Upper lobe of left lung (tissue), 6 donors: ENCODE measurements around the gene ACTR2. TPM values are rescaled to one million over a fixed set of nuclear protein-coding genes. Genes with fewer than 3 reads are reported as not detected.
"Not testable (repeated sequence)": the region's sequence is repeated elsewhere in the genome, so short reads cannot be mapped to it uniquely, and the experiment has no call there.

Experiments
- ATAC-seq, 2 donors: fragments of 200-7000 bp; cut with Tn5 transposase; one replicate each; pipeline ENCODE4 v1.9.1; 2022; ENCODE audit warnings: mild to moderate bottlenecking in 2 of 2, moderate library complexity in 2 of 2; ENCODE audit not compliant: low FRiP score in 2 of 2
- DNase-seq, 2 donors: peaks; one replicate each; pipeline ENCODE4 v3.0.0-alpha.2; 2019 to 2020
- H3K27ac ChIP-seq, 4 donors: fragments of 200-600 bp; sonication (generic); one replicate each; pipeline ENCODE4 v1.5.1; 2016 to 2019
- H3K27me3 ChIP-seq, 4 donors: fragments of 200-600 bp; sonication (generic); one replicate each; pipeline ENCODE4 v1.5.1; 2017 to 2019
- H3K36me3 ChIP-seq, 4 donors: fragments of 200-600 bp; sonication (generic); one replicate each; pipeline ENCODE4 v1.5.1; 2016 to 2019
- H3K4me1 ChIP-seq, 4 donors: fragments of 200-600 bp; sonication (generic); one replicate each; pipeline ENCODE4 v1.5.1; 2018 to 2019
- H3K4me3 ChIP-seq, 4 donors: fragments of 200-600 bp; sonication (generic); one replicate each; pipeline ENCODE4 v1.5.1; 2017 to 2019; ENCODE audit warnings: mild to moderate bottlenecking in 2 of 4, moderate library complexity in 1 of 4
- H3K9me3 ChIP-seq, 4 donors: fragments of 200-600 bp; sonication (generic); one replicate each; pipeline ENCODE4 v1.5.1; 2018 to 2019
- CTCF ChIP-seq, 6 experiments: fragments of 450-650 bp in 4 of 6; fragments of 200-600 bp in 2 of 6; sonication (generic) in 2 of 6; IDR thresholded peaks; one replicate each; pipeline ENCODE4 v1.5.1; 2016 to 2019; ENCODE audit warnings: antibody characterized with exemption in 6 of 6
- EP300 ChIP-seq, 4 donors: sonication (generic); formaldehyde crosslinking; IDR thresholded peaks; one replicate each; pipeline ENCODE4 v1.5.1; 2017; ENCODE audit warnings: antibody characterized with exemption in 4 of 4, control low read depth in 2 of 4
- POLR2A ChIP-seq, 4 donors: fragments of 450-650 bp; IDR thresholded peaks; one replicate each; pipeline ENCODE4 v1.5.1; 2016 to 2017; ENCODE audit warnings: antibody characterized with exemption in 4 of 4, mild to moderate bottlenecking in 2 of 4
- POLR2AphosphoS5 ChIP-seq, 2 donors: sonication (generic); formaldehyde crosslinking; IDR thresholded peaks; one replicate each; pipeline ENCODE4 v1.5.1; 2017; ENCODE audit warnings: antibody characterized with exemption in 2 of 2
- WGBS, 2 donors: methylation state at CpG; one replicate each; pipeline ENCODE4 v1.1.5; 2017 to 2018; 5-methylcytosine and 5-hydroxymethylcytosine counted together
- total RNA-seq, 6 donors: library from RNA; depleted of rRNA in 4 of 6; stranded (reverse); fragments of >200 nt in 4 of 6; gene quantifications; one replicate each; pipeline versions ENCODE4 v1.1.0 to v1.2.1, GENCODE V29; 2016 to 2021
- donor health status: DM: no; HTN: no; CAD: no; lungs with moderate emphysema.
- donor health status: DM: no; HTN: yes; CAD: no; lungs with severe emphysema.

The ACTR2 gene
- total RNA-seq, 6 donors from 2014 or later: 39.6 to 266 (median 114) TPM

GRCh38 chr2:65316072-65316471 is 88.4 kb downstream of the ACTR2 start:
- TF ChIP-seq POLR2AphosphoS5 (IDR thresholded peaks at IDR 0.05): peak in 1 of 2 donors; percentile 11
- TF ChIP-seq EP300 (IDR thresholded peaks at IDR 0.05): no peak
- peaks cover 5 to 42% (median 13%) of the 10 kb centered on the region in 4 donors for H3K36me3 ChIP-seq
- DNase-seq (no peak), ATAC-seq (peak; percentile 65 to 84)
- peak overlapping the region in 3 of 4 donors; percentile 21 to 57 (median 50) for H3K27ac ChIP-seq
- peaks cover 0 to 16% (median 11%) of the 10 kb centered on the region in 4 donors for H3K4me1 ChIP-seq
- 56 to 79% methylated on average over 5 to 6 of the region's 6 CpGs for WGBS, 2 donors
- H3K9me3 ChIP-seq: no peaks in the 10 kb centered on the region
- H3K27me3 ChIP-seq: no peaks in the 10 kb centered on the region
- no peak overlapping the region for H3K4me3 ChIP-seq

GRCh38 chr2:65317351-65317750 is 89.7 kb downstream of the ACTR2 start:
- H3K9me3 ChIP-seq, H3K27ac ChIP-seq, H3K4me3 ChIP-seq, DNase-seq, ATAC-seq, H3K27me3 ChIP-seq: not testable (repeated sequence)
- WGBS, 2 donors: 96% methylated on average over 6 to 7 of the region's 7 CpGs
- Histone ChIP-seq H3K4me1 (peaks cover 0 to 12% (median 6%) of the 10 kb centered on the region in 4 donors), H3K36me3 (peaks cover 5 to 35% (median 13%) of the 10 kb centered on the region in 4 donors)

GRCh38 chr2:65317841-65318240 is 90.2 kb downstream of the ACTR2 start:
- ATAC-seq: no peak
- WGBS, 2 donors: 92 to 94% methylated on average over 6 to 7 of the region's 7 CpGs
- H3K27ac ChIP-seq: no peak overlapping the region

DNA sequence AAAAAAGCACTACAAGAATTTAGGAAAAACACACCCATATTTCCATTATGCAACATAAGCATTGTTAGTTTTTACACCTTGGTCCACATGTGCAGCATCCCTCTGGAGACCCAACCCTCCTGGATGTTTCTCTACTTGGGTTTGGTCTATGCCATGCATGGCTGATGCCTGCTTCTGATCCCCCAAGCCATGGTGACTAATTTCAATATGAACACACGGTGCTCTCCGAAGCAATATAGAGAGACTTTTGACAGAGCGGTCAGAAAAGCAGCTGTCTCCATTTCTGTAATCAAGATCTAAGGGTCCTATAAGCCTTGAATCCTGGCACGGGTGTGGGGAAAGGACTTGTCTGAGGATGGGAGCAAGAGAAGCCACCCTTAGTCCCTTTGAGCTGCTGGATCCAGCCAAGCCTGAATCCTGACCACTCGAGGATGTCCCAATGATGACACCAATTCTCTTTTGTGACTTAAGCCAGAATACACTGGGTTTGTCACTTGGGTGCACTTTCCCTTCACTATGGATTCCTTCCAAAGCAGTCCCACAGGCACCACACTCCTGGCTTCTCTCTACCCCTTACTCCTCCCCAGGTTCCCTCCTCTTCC is 91.5 kb downstream of the ACTR2 start:
- Histone ChIP-seq H3K36me3 (peaks cover 0 to 18% (median 2%) of the 10 kb centered on the region in 4 donors), H3K9me3 (no peaks in the 10 kb centered on the region), H3K27me3 (no peaks in the 10 kb centered on the region), H3K4me3 (no peak overlapping the region), H3K27ac (no peak overlapping the region), H3K4me1 (peaks cover 0 to 7% (median 0%) of the 10 kb centered on the region in 4 donors)
- ATAC-seq: no peak
- 88 to 99% methylated on average over 5 of the region's 5 CpGs for WGBS, 2 donors
- TF ChIP-seq CTCF (IDR thresholded peaks at IDR 0.05): no peak
- TF ChIP-seq POLR2AphosphoS5 (IDR thresholded peaks at IDR 0.05): no peak
- TF ChIP-seq EP300 (IDR thresholded peaks at IDR 0.05): no peak
- no peak for TF ChIP-seq POLR2A (IDR thresholded peaks at IDR 0.05)
- DNase-seq: no peak

More at GRCh38 chr2:65317841-65318240, 90.2 kb downstream of the ACTR2 start:
- no peak for DNase-seq
- Histone ChIP-seq H3K36me3 (peaks cover 5 to 31% (median 11%) of the 10 kb centered on the region in 4 donors), H3K9me3 (no peaks in the 10 kb centered on the region), H3K27me3 (no peaks in the 10 kb centered on the region), H3K4me3 (no peak overlapping the region), H3K4me1 (peaks cover 0 to 11% (median 3%) of the 10 kb centered on the region in 4 donors)
- TF ChIP-seq CTCF (IDR thresholded peaks at IDR 0.05) (no peak), POLR2AphosphoS5 (IDR thresholded peaks at IDR 0.05) (no peak), POLR2A (IDR thresholded peaks at IDR 0.05) (no peak), EP300 (IDR thresholded peaks at IDR 0.05) (no peak)

- Histone ChIP-seq H3K9me3 (no peaks in the 10 kb centered on the region), H3K4me1 (peaks cover 0 to 7% (median 0%) of the 10 kb centered on the region in 4 donors), H3K36me3 (peaks cover 0 to 13% (median under 1%) of the 10 kb centered on the region in 4 donors), H3K27ac (peak overlapping the region in 1 of 4 donors; percentile 36), H3K27me3 (no peaks in the 10 kb centered on the region), H3K4me3 (no peak overlapping the region)
- ATAC-seq (no peak), DNase-seq (no peak)
- TF ChIP-seq POLR2AphosphoS5 (IDR thresholded peaks at IDR 0.05) (no peak), CTCF (IDR thresholded peaks at IDR 0.05) (no peak)
- 100% methylated on average over 1 of the region's 1 CpG for WGBS, 2 donors
These were observed 92.0 kb downstream of the ACTR2 start for GRCh38 chr2:65319674-65320041.
